NCI-H1694 treated with DMSO at 0.1 percent for 48 hours (cell line): ENCODE data around the gene LLGL2.
"Not testable (repeated sequence)": the region's sequence is repeated elsewhere in the genome, so short reads cannot be mapped to it uniquely, and the experiment has no call there.

Source experiments
- DNase-seq: peaks from one replicate; lab custom pipeline; 2025; lab: John Stamatoyannopoulos, UW

Gene LLGL2, protein sequence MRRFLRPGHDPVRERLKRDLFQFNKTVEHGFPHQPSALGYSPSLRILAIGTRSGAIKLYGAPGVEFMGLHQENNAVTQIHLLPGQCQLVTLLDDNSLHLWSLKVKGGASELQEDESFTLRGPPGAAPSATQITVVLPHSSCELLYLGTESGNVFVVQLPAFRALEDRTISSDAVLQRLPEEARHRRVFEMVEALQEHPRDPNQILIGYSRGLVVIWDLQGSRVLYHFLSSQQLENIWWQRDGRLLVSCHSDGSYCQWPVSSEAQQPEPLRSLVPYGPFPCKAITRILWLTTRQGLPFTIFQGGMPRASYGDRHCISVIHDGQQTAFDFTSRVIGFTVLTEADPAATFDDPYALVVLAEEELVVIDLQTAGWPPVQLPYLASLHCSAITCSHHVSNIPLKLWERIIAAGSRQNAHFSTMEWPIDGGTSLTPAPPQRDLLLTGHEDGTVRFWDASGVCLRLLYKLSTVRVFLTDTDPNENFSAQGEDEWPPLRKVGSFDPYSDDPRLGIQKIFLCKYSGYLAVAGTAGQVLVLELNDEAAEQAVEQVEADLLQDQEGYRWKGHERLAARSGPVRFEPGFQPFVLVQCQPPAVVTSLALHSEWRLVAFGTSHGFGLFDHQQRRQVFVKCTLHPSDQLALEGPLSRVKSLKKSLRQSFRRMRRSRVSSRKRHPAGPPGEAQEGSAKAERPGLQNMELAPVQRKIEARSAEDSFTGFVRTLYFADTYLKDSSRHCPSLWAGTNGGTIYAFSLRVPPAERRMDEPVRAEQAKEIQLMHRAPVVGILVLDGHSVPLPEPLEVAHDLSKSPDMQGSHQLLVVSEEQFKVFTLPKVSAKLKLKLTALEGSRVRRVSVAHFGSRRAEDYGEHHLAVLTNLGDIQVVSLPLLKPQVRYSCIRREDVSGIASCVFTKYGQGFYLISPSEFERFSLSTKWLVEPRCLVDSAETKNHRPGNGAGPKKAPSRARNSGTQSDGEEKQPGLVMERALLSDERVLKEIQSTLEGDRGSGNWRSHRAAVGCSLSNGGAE

DNA sequence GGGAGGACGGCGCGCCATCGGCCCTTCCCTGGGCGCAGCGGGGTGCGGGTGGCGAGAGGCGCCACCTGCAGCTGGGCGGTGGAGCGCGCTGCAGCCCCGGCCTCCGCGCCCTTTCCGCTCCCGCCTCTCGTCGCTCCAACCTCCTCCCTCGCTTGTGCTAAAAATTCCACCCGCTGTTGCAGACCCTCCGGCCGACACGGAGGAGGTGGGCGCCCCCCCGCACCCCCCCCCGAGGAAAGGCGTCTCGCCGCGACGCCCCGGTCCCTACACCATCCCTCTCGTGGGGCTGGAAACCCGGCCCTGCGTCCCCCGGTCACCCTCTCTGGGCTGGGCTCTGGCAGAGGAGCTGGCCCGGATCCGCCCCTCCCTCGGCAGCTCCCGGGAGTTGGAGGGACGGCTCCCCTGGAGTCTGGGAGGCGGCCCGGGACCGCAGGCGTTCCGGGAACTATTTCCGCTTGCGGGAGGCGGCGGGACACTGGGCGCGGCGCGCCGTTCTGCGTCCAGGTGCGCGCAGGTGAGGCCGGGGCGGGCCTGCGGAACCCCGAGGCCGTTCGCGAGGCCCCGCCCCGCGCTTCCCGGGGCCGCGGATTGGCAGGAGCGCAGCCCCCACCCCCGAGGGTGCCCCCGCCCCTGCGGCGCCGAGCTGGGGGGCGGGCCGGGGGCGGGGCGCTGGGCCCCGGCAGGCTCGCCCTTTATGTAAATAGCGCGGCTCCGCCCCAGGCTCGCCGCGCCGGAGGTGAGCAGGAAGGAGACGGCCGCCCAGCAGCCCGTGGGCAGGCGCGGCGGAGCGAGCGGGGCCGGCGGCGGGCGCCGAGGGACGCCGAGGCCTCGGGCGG, at the start of gene LLGL2:
Gene LLGL2, plus strand, starts transcription at position 728 of the 836 bp plus-strand sequence. CDS start 17,730 bp downstream, outside the sequence.
- peak; percentile 28 for DNase-seq

DNA sequence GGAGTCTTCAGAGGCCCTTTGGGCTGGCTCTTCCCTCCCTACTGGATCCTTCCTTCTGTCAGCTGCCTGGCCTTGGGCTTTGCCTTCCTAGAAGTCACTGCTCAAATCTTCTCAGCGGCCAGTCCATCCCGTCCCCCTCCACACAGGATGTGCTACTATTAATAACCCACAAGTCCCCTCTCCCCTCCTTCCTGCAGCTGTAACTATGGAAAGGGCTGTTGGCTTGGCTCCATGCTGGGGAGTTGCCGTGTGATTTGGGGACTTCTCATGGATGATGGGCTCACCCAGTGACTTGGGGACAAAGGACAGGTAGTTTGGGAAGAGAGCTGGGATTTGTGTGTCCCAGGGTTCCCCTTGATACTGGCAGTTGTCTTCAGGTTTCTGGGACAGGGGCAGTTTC, 49.6 kb upstream of the LLGL2 start:
- DNase-seq = no peak

DNA sequence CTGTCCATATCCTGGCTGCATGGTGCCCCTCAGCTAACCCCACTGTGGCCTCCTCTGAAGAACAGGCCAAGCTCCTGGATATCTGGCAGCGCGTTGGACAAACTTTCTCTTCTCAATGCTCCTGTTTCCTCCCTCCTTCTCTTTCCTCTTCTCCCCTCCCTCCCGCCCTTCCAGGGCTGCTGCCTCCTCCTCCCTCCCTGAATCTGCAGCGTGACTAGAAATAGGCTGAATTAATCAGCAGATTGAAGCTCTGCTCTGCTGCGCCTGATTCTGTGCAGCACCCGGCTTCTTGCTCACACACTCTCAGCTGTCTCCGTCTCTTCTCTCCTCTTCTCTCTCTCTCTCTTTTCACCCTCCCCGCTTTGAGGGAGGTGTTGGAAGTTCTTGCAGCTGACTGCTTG, 49.2 kb upstream of the LLGL2 start:
- no peak for DNase-seq

DNA sequence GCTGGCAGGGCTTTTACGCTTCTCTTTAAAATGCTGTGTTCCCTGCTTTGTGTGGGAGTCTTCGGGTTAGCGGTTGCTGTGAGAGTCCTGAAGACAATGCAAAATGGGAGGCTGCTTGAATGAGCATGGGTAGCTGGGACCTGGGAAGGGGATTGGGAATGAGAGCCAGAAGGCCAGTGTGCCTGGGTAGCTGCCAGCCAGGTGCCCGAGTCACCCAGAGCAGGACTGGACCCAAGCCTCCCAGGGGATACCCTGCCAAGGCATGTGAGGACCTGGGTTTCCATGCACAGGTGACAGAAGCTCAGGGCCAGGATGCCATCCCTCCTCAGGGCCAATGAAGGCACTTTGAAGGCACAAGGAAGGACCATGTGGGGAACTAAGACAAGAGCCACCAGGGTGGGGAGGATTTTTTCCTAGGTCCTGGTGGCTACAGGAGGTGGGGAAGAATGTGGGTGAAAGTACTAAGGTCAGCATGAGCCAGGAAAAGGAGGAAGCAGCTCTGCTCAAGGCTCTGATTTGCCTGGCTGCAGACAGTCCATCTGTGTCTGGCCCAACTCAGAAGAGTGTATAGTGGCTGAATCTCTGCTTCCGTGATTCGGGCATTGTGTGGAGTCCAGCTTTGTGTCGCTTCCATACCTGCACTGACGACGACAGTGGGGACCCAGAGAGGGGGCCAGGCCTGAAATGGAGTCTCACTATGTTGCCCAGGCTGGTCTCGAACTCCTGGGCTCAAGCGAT, 48.6 kb upstream of the LLGL2 start:
- no peak for DNase-seq

DNA sequence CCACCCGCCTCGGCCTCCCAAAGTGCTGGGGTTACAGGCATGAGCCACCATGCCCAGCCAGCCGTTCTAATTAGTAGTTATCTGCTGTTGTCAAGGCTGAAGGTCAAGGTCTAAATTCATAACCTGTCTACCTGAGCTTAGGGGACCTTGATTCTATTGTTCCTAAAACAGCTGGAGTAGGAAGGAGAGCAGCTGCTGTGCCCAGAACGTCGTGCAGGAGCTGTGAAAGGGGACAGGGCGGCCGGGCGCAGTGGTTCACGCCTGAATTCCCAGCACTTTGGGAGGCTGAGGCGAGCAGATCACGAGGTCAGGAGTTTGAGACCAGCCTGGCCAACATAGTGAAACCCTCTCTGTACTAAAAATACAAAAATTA, 48.0 kb upstream of the LLGL2 start:
- DNase-seq = not testable (repeated sequence)

DNA sequence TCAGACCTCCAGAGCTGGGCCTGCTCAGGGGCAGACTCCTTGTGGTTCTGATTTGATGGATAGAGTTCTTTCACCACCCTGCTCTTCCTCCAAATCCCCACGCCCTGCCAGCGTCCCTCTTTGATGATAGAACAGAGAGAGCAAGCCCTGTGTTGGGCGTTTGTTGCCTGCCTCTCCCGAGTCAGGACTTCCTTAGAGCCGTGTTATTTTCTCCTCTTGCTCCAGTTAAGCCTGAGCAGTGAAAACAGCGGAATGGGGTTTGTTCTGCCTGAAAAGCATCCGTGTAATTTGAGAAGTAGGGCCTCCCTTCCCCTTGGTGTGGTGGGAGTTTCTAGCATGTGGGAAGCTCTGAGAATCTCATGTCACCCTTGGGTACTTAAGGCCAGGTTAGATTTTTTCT, 47.0 kb upstream of the LLGL2 start:
- DNase-seq = no peak

DNA sequence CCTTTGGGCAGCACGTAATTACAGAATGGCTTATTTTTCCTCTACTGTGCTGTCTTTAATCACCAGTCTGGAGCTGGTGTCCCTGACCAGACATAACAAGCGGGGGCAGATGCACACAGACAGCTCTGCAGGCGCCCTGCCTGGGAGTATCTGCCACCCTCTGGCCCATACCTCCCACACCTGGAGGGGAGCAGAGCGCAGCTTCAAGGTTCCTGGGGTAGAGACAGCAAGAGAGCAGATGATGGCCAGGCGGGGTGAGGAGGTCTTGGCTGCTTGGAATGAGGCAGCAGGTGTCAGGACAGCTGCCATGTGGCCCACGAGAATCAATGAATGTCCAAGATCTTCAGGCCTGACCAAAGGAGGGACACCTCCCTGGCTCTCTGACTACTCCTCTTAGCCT, 45.2 kb upstream of the LLGL2 start:
- DNase-seq = no peak

DNA sequence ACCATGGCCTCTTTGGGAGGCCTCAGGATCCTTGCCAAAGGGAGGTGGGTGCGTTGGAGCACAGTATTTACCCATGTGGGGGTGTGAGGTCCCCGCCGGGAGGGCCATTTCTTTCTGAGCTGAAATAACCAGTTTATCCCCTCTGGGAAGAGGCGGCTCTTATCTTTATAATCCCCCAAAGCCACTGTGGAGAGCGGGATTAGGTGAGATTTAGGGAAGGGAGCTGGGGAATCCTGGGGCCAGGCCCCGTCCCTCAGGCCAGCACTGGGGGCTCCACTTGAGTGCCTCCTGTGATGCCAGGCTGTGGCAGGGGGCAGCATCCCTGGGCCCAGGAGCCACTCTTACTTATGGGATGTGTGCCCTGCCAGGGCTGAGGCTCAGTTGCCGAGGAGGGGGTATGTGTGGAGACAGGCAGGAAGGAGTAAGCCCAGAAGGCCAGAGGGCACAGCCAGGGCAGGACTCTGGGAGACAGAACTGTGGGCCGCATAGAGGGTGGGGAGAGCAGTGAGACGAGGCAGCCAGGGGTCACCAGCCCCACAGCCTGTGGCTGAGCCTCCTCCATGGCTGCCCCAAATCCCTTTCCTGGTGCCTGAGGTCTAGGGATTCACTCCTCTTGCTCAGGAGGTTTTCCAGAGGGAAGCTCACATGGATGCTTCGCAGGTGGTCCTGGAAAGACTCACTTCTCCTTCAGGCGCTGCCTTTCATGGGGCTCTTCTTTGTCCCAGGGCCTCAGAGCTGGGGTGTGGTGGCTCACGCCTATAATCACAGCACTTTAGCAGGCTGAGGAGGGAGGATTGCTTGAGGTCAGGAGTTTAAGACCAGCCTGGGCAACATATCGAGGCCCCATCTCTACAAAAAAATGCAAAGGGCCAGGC, 44.1 kb upstream of the LLGL2 start:
- no peak for DNase-seq

DNA sequence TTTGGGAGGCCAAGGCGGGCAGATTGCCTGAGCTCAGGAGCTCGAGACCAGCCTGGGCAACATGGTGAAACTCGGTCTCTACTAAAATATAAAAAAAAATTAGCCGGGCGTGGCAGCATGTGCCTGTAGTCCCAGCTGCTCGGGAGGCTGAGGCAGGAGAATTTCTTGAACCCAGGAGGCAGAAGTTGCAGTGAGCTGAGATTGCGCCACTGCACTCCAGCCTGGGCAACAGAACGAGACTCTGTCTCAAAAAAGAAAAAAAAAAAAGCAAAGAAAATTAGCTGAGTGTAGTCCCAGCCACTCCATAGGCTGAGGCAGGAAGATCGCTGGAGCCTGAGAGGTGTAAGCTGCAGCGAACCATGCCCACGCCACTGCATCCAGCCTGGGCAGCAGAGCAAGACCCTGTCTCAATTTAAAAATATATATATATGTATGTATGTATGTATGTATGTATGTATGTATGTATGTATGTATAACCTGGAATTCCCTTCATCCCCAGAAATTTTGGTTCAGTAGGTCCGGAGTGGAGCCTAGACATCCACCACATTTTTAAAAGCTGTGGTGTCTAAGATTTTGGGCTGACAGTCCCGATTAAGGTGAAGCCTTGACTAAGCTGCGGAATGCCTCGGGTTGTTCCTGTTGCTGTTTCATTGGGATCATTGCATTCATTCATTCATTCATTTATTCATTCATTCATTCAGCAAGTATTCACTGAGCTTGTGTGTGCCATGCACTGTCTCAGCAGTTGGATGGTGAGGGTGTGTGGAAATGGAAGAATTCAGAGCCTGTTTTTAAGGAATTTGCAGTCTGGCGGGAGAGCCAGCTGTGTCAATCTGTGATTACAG, 43.2 kb upstream of the LLGL2 start:
- DNase-seq = no peak

DNA sequence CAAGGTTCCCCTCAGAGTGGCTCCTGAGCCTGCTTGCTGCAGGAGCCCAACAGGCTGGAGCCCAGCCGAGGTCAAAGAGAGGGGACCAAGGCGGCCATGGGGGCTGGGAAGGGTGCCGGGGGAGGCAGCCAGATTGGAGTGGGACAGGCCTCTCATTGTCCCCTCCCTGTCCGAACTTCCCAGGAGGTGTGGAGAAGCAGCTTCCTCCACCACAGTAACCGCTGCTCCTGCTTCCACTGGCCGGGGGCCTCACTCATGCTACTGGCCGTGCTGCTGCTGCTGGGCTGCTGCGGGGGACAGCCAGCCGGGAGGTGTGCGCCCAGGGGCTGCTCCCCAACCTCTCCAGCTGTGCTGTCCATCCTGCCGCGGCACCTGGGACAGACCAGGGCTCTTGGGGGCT, 39.8 kb upstream of the LLGL2 start:
- no peak for DNase-seq

DNA sequence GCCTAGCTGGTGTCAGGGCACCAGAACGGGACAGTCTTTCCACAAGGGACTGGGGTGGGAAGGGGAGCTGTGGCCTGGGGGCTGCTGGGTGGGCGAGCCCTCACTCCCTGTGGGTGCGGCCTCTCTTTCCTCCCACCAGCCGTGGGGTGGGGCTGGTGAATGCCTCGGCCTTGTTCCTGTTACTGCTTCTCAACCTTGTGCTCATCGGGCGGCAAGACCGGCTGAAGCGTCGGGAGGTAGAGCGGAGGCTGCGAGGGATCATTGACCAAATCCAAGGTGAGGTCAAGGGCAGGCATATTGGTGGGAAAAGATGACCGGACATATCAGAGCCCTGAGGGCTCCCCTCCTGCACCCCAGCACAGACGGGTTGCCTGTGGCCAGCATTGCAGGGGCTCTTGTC, 39.3 kb upstream of the LLGL2 start:
- no peak for DNase-seq

DNA sequence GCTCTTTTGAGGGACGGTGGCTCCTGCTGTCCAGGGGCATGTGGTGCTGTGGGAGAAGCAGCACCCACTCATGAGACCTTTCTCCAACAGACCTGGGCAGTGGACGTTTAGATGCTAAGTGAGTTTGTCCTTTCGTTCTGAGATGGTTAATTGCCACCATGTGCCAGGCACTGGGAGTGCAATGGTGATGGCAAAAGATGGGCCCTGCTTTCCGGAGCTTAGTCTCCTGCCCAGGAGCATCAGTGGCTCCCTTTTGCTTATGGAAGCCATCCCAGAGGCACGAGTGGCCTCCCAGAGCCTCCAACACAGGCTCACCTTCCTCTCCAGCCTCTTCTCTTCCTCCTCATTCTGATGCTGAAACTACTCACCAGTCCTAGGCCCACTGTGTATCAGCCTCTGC, 38.5 kb upstream of the LLGL2 start:
- no peak for DNase-seq

DNA sequence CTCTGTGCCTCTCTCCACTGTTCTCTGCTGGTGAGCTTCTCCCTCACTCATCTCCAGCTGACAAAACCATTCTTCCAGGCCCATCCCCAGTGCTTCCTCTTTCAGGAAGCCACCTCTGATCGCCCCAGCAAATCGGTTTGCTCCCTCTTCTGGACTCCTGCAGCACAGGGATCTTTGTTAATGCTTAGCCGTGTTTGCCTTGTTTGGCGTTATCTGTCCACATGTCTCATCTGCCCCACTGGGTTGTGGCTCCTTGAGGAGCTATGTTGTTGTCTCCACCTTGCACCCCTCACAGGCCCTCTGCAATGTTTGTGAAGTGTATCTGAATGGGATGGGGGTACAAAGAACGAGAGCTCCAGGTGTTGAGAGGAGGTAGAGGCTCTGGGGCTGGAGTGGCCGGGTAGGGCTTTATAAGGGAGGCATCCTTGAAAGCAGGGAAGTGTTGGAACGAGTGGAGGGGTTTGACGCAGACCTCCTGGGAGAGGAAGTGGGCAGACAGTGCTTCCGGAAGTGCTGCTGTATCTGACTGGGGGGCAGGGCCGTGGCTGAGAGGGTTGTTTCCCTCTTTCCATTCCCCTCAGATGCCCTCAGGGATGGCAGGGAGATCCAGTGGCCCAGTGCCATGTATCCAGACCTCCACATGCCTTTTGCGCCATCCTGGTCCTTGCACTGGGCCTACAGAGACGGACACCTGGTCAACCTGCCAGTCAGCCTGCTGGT, 38.0 kb upstream of the LLGL2 start:
- no peak for DNase-seq

DNA sequence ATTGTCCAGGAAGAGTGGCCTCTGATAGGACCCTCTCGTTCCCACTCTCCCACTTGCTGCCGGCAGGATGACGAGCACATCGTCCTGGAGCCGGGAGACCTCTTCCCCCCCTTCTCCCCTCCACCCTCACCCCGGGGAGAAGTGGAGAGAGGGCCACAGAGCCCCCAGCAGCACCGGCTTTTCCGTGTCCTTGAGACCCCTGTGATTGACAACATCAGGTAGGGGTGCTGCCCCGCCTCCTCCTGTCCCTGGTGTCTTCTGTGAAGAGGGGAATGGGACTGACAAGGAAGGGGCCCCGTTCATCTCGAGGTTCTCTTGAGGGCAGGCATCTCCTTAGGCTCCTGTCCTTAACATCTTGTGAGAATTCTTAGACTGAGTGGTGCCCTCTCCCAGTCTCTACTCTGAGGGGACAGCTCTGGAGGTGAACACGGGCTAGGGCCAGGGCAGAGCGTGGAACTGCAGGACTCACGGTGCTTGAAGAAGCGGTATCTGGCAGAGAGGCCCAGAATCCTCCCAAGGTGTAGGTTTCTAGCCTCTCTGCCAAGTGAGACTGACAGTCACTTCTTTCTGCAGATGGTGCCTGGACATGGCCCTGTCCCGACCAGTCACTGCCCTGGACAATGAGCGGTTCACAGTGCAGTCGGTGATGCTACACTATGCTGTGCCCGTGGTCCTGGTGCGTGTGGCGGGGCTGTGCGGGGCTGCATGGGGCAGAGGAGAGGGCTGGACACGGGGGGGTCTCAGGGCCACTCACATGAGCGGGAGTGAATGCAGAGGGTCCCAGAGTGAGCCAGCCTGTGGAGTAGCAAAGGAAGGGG, 36.6 kb upstream of the LLGL2 start:
- DNase-seq = no peak

DNA sequence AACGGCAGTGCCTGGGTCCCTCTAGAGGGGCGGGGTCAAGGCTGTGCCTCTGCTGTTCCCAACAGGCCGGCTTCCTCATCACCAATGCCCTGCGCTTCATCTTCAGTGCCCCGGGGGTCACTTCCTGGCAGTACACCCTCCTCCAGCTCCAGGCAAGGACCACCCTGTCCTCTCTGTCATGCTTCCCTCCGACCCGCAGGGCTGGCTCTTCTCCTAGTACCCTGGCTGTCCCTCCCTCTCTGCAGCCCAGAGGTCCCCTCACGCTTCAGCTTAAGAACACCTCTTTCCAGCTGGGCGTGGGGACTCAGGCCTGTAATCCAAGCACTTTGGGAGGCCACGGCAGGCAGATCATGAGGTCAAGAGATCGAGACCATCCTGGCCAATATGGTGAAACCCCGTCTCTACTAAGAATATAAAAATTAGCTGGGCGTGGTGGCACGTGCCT, 36.0 kb upstream of the LLGL2 start:
- no peak for DNase-seq

DNA sequence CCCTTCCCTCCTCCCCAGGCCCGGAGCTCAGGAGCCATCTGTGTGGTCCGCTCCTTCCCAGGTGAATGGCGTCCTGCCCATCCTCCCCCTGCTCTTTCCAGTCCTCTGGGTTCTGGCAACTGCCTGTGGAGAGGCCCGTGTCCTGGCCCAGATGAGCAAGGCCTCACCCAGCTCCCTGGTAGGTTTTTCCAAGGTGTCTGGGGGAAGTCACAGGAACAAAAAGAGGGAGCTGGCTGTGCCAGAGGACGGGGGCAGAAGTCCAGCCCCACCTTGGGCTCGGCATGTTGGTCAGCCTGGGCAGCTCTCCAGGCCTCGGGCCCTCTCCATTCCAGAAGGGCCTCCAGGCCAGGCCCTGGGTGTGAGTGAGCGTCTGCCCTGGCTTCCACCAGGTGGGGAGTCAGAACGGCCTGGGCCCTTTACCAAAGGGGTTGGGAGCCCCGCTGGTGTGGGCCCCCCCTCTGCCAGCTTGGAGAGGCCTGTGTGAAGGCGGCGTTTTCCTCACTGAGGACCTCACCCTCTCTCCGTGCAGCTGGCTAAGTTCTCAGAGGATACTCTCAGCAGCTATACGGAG, 35.2 kb upstream of the LLGL2 start:
- DNase-seq = no peak

DNA sequence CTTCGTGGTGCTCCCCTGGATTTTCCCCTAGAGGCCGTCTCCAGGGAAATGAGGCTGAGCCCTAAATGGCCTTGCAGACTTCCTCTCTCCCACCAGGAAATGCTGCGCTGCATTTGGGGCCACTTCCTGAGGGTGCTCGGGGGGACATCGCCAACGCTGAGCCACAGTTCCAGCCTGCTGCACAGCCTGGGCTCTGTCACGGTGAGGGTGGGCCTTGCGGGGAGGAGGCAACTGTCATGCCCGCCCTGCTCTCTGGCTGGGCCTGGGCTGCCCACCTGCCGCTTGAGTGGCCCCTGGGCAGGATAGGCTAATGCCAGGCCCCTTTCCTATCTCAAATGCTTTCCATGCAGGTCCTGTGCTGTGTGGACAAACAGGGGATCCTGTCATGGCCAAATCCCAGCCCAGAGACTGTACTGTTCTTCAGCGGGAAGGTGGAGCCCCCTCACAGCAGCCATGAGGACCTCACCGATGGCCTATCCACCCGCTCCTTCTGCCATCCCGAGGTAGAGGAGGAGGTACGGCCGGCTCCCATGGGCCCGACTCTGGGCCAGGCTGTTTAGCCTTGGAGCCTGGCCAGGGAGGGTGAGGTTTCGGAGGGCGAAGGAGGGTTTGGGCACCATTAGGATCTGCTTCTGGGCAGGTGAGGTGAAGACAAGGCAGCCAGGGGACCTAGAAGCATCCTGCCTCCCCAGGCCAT, 34.4 kb upstream of the LLGL2 start:
- DNase-seq = no peak
